Tibial nerve (tissue), 4 donors: ENCODE data around the gene TEX2. TPM values are rescaled to one million over a fixed set of nuclear protein-coding genes. Genes with fewer than 3 reads are reported as not detected.
"Not testable (repeated sequence)": the region's sequence is repeated elsewhere in the genome, so short reads cannot be mapped to it uniquely, and the experiment has no call there.

Experiments used
- DNase-seq, 2 donors: peaks; one replicate each; pipeline ENCODE4 v3.0.0-alpha.2; 2019; ENCODE audit warnings: low spot score in 2 of 2
- H3K27ac ChIP-seq, 4 donors: fragments of 200-600 bp; sonication (generic) in 3 of 4; one replicate each; pipeline ENCODE4 v1.5.1; 2017 to 2019; ENCODE audit warnings: mild to moderate bottlenecking in 1 of 4
- H3K27me3 ChIP-seq, 2 donors: fragments of 200-600 bp; sonication (generic) in 1 of 2; one replicate each; pipeline versions ENCODE4 v1.5.1 to v1.6.0; 2017 to 2019
- H3K36me3 ChIP-seq, 3 donors: fragments of 200-600 bp; sonication (generic); one replicate each; pipeline ENCODE4 v1.5.1; 2018 to 2019
- H3K4me1 ChIP-seq, 4 donors: fragments of 200-600 bp; sonication (generic) in 3 of 4; one replicate each; pipeline ENCODE4 v1.5.1; 2017 to 2019
- H3K4me3 ChIP-seq, 4 donors: fragments of 200-600 bp; sonication (generic) in 3 of 4; one replicate each; pipeline ENCODE4 v1.5.1; 2017 to 2019; ENCODE audit warnings: mild to moderate bottlenecking in 1 of 4, moderate library complexity in 1 of 4
- H3K9me3 ChIP-seq, 4 donors: fragments of 200-600 bp; sonication (generic) in 3 of 4; one replicate each; pipeline ENCODE4 v1.5.1; 2017 to 2019
- EP300 ChIP-seq, 2 donors: sonication (generic); formaldehyde crosslinking; IDR thresholded peaks; one replicate each; pipeline ENCODE4 v1.6.1; 2017; ENCODE audit warnings: antibody characterized with exemption in 2 of 2, mild to moderate bottlenecking in 1 of 2
- POLR2A ChIP-seq, 2 donors: fragments of 450-650 bp; IDR thresholded peaks; one replicate each; pipeline ENCODE4 v1.6.1; 2017; ENCODE audit warnings: antibody characterized with exemption in 2 of 2, mild to moderate bottlenecking in 2 of 2, moderate library complexity in 2 of 2
- WGBS, 2 donors: methylation state at CpG; one replicate each; pipeline ENCODE4 v1.1.5; 2018; 5-methylcytosine and 5-hydroxymethylcytosine counted together
- total RNA-seq, 4 donors: library from RNA; depleted of rRNA; stranded (reverse); fragments of >200 nt; gene quantifications; one replicate each; pipeline ENCODE4 v1.1.0, GENCODE V29; 2016
- TF ChIP-seq, protein P1 (sequence below), 5 experiments: fragments of 200-600 bp in 3 of 5; fragments of 450-650 bp in 2 of 5; sonication (generic) in 3 of 5; IDR thresholded peaks; one replicate each; pipeline ENCODE4 v1.5.1; 2016 to 2019; ENCODE audit warnings: antibody characterized with exemption in 5 of 5, mild to moderate bottlenecking in 3 of 5, moderate library complexity in 2 of 5

The TEX2 gene
- total RNA-seq, 4 donors from 2014 or later, result 32.6 to 110 (median 59.7) TPM

DNA sequence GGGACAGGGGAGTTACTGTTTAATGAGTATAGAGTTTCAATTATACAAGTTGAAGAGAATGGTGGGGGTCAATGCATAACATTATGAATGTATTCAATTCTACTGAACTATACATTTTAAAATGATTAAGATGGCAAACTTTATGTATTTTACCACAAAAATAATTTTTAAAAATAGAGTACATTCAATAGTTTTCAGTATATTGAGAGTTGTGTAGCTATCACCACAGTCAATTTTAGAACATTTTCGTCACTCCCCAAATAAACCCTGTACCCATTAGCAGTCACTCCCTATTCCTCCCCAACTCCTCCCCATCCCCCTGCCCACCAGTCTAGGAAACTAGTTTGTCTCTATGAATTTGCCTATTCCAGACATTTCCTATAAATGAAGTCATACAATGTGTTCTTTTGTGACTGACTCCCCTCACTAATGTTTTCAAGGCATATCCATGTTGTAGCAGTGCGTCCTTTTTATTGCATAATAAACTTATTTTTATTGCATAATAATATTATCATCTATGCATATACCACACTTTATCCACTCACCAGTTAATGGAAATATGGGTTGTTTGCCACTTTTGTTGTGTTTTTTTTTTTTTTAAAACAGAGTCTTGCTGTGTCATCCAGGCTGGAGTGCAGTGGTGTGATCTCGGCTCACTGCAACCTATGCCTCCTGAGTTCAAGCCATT is 80.6 kb downstream of the TEX2 start:
- TF ChIP-seq POLR2A (IDR thresholded peaks at IDR 0.05) (no peak), EP300 (IDR thresholded peaks at IDR 0.05) (no peak)
- TF ChIP-seq, protein P1, sequence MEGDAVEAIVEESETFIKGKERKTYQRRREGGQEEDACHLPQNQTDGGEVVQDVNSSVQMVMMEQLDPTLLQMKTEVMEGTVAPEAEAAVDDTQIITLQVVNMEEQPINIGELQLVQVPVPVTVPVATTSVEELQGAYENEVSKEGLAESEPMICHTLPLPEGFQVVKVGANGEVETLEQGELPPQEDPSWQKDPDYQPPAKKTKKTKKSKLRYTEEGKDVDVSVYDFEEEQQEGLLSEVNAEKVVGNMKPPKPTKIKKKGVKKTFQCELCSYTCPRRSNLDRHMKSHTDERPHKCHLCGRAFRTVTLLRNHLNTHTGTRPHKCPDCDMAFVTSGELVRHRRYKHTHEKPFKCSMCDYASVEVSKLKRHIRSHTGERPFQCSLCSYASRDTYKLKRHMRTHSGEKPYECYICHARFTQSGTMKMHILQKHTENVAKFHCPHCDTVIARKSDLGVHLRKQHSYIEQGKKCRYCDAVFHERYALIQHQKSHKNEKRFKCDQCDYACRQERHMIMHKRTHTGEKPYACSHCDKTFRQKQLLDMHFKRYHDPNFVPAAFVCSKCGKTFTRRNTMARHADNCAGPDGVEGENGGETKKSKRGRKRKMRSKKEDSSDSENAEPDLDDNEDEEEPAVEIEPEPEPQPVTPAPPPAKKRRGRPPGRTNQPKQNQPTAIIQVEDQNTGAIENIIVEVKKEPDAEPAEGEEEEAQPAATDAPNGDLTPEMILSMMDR (IDR thresholded peaks at IDR 0.05), result no peak
- Histone ChIP-seq H3K4me3 (no peak overlapping the region), H3K9me3 (no peaks in the 10 kb centered on the region), H3K27me3 (no peaks in the 10 kb centered on the region), H3K4me1 (peaks cover 0 to 24% (median 5%) of the 10 kb centered on the region in 4 donors), H3K36me3 (peaks cover 0 to 12% (median 0%) of the 10 kb centered on the region in 3 donors), H3K27ac (no peak overlapping the region)
- DNase-seq, result no peak
- WGBS, 2 donors, result 71% methylated on average over 3 of the region's 3 CpGs

DNA sequence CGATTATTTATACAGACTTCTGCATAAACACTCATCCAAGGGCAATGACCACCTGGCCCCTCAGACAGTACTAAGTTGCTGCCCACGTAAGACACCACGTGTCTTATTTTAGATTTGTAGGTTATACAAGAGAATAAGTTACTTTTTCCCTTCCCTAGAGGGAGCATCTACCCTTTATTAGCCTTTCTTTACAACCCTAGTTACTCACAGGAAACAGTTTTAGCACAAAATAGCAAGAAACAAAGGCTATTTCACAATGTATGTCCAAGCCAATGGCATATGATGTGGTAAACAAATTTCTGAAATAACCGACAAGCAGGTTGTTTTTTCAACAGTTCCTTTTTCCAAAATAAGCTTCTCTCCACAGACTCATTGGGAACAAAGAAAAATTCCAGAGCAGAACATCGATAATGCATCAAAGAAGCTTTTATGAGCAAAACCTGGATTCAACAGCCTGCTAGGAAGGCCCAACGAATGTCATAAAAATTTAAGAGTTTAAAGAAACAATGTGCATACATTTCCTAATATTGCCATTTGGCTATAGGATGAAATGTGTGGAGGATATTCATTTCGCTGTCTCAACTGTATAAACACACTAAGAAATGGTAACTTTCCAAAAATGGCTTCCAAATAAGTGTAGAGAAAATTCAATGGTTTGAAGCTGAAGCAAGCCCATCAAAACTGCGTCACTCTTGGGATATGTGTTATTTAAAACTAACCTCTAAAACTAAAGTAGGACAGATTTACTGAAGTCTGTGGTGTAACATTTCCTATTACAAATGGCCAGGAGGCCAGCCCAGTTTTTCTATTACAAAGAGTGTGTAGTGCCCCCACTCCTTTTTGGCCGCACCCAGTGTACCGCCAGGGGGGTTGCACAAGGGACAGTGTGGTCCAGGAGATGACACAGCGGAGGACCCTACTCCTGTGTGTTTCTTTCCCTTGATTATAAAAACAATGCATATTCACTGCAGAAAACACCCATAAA is 82.7 kb downstream of the TEX2 start:
- peak; percentile 60 to 73 for TF ChIP-seq EP300 (IDR thresholded peaks at IDR 0.05)
- TF ChIP-seq, protein P1 (IDR thresholded peaks at IDR 0.05), result no peak
- Histone ChIP-seq H3K36me3 (peaks cover 0 to 7% (median 0%) of the 10 kb centered on the region in 3 donors), H3K27me3 (no peaks in the 10 kb centered on the region), H3K4me3 (no peak overlapping the region), H3K9me3 (no peaks in the 10 kb centered on the region), H3K4me1 (peaks cover 0 to 37% (median 8%) of the 10 kb centered on the region in 4 donors), H3K27ac (peak overlapping the region in 2 of 4 donors; percentile 45 to 76)
- DNase-seq, result no peak
- WGBS, 2 donors, result 49 to 55% methylated on average over 11 of the region's 11 CpGs

DNA sequence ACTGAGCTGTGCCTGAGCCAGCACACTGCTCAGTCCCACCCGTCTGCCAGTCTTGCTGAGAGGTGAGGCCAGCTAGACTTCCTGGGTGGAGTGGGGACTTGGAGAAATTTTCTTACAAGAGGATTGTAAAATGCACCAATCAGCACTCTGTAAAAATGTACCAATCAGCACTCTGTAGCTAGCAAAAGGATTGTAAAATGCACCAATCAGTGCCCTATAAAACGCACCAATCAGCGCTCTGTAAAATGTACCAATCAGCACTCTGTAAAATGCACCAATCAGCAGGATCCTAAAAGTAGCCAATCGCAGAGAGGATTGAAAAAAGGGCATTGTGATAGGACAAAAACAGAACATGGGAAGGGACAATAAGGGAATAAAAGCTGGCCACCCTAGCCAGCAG is 84.0 kb downstream of the TEX2 start:
- H3K4me3 ChIP-seq, H3K9me3 ChIP-seq, DNase-seq, H3K27ac ChIP-seq, H3K27me3 ChIP-seq: not testable (repeated sequence)
- H3K4me1 ChIP-seq, result peaks cover 0 to 41% (median 8%) of the 10 kb centered on the region in 4 donors
- peaks cover 0 to 21% (median 0%) of the 10 kb centered on the region in 3 donors for H3K36me3 ChIP-seq
- WGBS, 2 donors, result 51 to 94% methylated on average over 4 of the region's 4 CpGs

DNA sequence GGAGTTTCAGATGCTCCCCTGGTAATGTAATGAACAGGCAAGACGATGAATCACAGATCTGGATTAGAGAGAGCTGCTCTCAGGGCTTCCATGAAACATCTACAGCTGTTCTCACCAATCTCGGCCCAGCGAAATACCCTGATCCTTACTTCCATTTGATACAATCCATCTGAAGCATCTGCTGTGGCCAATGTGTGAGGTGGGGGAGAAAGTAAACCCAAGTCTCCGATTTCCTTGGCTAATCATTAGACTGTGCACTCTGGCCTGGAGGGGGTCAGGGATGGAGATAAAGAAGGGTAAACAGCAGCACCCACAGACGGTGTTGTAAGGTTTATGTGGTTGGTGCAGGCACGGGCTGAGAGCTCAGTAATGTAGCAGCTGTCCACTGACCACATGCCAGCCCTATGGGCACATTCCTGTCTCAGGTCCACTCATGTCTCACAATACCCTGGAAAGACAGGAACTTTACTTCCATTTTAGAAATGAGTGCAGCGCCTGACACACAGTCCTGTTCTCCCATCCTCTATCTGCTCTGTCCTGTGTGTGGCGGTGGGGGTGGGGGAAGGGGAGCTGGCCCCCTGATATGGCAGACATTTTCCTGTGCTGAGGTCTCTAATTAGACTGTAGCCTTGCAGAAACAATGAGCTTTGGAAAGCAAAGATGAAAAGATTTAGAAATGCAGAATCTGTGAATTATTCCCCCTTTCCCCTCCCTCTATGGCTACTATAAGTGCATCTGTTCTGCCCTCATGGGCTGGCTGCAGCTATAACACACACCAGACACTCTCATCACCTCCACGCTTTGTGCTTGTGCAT is 84.8 kb downstream of the TEX2 start:
- TF ChIP-seq, protein P1 (IDR thresholded peaks at IDR 0.05), result no peak
- TF ChIP-seq EP300 (IDR thresholded peaks at IDR 0.05) (no peak), POLR2A (IDR thresholded peaks at IDR 0.05) (no peak)
- DNase-seq, result no peak
- H3K27me3 ChIP-seq, result no peaks in the 10 kb centered on the region
- H3K4me3 ChIP-seq, result no peak overlapping the region
- WGBS, 2 donors, result 77 to 79% methylated on average over 9 of the region's 9 CpGs
- H3K4me1 ChIP-seq, result peaks cover 0 to 41% (median 8%) of the 10 kb centered on the region in 4 donors
- H3K36me3 ChIP-seq, result peaks cover 0 to 28% (median 0%) of the 10 kb centered on the region in 3 donors
- no peaks in the 10 kb centered on the region for H3K9me3 ChIP-seq
- H3K27ac ChIP-seq, result no peak overlapping the region

DNA sequence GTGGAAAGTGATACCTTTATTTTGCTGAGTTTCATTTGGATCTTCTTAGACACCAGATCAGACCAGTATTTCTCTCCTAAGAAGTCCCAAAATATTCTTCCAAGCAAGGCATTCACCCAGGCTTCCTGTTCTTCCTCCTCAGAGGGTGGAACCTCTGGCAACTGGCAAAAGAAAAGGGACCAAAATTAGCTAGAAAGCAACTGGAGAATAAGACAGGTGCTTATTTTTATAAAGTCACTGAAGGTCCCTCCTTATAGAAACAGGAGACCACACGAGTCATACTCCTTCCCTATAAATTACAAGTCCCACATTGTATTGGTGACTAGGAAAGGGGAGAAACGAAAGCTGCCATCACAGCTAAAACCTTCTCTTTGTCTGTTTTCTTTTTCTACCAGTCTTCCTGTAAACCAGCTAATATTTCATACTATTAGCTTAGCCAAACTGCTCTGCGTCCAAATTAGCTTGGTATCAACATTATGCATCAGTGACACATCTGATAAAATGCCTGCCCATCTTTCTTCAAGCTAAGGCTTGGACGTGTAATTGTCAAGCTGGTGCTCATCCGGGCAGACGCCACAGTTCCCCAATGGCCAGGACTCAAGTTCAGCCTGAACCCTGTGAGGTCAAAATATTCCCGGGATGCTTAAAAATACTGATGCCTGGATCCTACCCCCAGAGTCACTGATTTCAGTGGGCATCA is 85.6 kb downstream of the TEX2 start:
- H3K4me1 ChIP-seq, result peaks cover 0 to 41% (median 8%) of the 10 kb centered on the region in 4 donors

More for the DNA sequence above, 85.6 kb downstream of the TEX2 start:
- no peaks in the 10 kb centered on the region for H3K9me3 ChIP-seq
- H3K27me3 ChIP-seq, result no peaks in the 10 kb centered on the region
- no peak overlapping the region for H3K4me3 ChIP-seq
- H3K36me3 ChIP-seq, result peaks cover 0 to 29% (median 0%) of the 10 kb centered on the region in 3 donors
- peak overlapping the region in 2 of 4 donors; percentile 5 to 40 for H3K27ac ChIP-seq
- whole genome bisulfite sequencing, 2 donors, result 85 to 92% methylated on average over 6 to 7 of the region's 7 CpGs
- TF ChIP-seq, protein P1 (IDR thresholded peaks at IDR 0.05), result no peak
- no peak for TF ChIP-seq POLR2A (IDR thresholded peaks at IDR 0.05)
- no peak for TF ChIP-seq EP300 (IDR thresholded peaks at IDR 0.05)
- no peak for DNase-seq
